ENCODE data around the gene PKP4. TPM values are rescaled to one million over a fixed set of nuclear protein-coding genes. Genes with fewer than 3 reads are reported as not detected.

The PKP4 gene
- total RNA-seq, 6 donors from 2014 or later = 37.5 to 160 (median 60.8) TPM

DNA sequence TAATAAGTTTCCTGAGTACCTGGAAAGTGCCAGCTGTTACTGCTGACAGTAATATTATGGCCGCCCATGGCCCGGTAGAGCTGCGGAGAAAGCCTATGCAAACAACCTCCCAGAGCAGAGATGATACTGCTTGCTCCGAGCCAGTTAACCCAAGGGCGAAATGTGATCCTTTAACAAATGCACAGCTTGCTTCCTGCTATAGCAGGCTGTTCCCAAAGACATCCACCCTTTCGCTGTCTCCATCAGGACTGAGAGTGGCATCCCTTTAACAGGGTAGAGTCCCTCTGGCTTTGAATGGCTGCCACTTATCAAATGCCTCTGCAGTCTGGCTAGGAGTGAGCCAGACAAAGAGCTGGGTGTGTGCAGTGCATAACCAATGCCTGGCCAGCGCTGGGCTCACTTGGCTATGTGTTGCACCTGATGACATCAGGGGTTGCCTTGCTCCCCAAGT is 268.7 kb downstream of the PKP4 start:
- H3K9me3 ChIP-seq = no peaks in the 10 kb centered on the region
- H3K4me1 ChIP-seq = peaks cover 26 to 31% (median 27%) of the 10 kb centered on the region in 4 donors
- TF ChIP-seq, protein P1, sequence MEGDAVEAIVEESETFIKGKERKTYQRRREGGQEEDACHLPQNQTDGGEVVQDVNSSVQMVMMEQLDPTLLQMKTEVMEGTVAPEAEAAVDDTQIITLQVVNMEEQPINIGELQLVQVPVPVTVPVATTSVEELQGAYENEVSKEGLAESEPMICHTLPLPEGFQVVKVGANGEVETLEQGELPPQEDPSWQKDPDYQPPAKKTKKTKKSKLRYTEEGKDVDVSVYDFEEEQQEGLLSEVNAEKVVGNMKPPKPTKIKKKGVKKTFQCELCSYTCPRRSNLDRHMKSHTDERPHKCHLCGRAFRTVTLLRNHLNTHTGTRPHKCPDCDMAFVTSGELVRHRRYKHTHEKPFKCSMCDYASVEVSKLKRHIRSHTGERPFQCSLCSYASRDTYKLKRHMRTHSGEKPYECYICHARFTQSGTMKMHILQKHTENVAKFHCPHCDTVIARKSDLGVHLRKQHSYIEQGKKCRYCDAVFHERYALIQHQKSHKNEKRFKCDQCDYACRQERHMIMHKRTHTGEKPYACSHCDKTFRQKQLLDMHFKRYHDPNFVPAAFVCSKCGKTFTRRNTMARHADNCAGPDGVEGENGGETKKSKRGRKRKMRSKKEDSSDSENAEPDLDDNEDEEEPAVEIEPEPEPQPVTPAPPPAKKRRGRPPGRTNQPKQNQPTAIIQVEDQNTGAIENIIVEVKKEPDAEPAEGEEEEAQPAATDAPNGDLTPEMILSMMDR (IDR thresholded peaks at IDR 0.05) = no peak
- H3K4me3 ChIP-seq = no peak overlapping the region
- H3K27me3 ChIP-seq = no peaks in the 10 kb centered on the region
- ATAC-seq (ENCODE audit: low FRiP score in 2 of 2) (no peak), DNase-seq (no peak)
- H3K36me3 ChIP-seq = no peaks in the 10 kb centered on the region
- 80 to 93% methylated on average over 4 to 7 of the region's 7 CpGs for WGBS, 2 donors
- no peak overlapping the region for H3K27ac ChIP-seq

DNA sequence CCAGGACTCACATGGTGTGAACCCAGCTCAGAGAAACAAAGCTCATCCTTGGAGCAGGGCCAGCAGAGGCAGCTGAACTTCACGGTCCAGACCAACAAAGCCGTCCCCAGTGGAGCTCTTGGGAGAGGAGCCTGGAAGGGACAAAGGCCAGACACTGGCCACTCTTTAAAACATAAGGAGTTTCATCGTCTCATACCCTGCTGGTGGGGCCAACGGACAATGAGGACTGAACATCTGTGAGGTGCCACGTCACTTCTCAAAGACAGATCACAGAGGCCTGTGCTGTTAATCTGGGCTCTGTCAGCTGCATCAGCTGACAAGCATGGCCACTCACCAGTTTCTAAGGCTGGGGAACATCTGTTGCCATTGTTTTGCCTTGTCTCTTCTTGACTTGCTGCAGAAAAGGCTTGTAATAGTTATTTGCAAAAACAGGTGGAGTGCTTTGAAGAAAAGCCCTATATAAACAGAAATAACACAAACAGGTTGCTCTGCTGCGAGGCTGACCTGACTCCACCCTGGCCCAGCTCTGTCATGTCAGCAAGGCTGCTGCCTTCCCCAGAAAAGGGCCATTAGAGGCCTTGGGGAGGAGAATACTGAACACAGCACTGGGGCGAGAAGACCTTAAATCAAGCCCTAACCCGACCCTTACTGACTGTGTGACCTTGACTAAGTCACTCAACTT is 270.3 kb downstream of the PKP4 start:
- no peak overlapping the region for H3K4me3 ChIP-seq

DNA sequence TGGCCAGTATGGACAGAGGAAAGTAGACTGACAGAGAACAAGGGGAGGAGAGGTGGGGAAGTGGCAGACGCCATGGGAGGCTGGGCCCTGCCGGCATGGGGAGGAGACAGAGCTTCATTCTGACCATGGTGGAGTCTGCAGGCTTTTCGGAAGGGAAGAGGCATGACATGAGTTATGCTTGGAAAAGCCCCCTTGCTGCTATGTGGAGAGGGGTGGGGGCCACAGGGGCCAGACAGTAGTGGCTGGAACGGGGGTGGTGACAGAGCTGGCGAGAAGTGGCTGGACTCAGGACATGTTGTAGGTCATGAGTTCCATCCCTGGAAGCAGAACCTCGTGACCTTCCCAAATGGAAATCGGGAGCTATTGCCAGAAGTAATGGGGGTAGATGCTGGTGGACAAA is 271.7 kb downstream of the PKP4 start:
- no peaks in the 10 kb centered on the region for H3K9me3 ChIP-seq
- no peaks in the 10 kb centered on the region for H3K27me3 ChIP-seq
- WGBS, 2 donors = 78 to 79% methylated on average over 7 of the region's 7 CpGs
- no peak for DNase-seq
- peaks cover 12 to 17% (median 13%) of the 10 kb centered on the region in 4 donors for H3K4me1 ChIP-seq
- H3K4me3 ChIP-seq = no peak overlapping the region
- H3K27ac ChIP-seq = no peak overlapping the region
- TF ChIP-seq EP300 (IDR thresholded peaks at IDR 0.05) = no peak
- no peak for TF ChIP-seq POLR2A (IDR thresholded peaks at IDR 0.05)
- no peak for TF ChIP-seq POLR2AphosphoS5 (IDR thresholded peaks at IDR 0.05)
- TF ChIP-seq, protein P1 (IDR thresholded peaks at IDR 0.05) = no peak
- no peak for ATAC-seq (ENCODE audit: low FRiP score in 2 of 2)
- no peaks in the 10 kb centered on the region for H3K36me3 ChIP-seq

More for the DNA sequence above, 270.3 kb downstream of the PKP4 start:
- WGBS, 2 donors = 78 to 79% methylated on average over 8 of the region's 8 CpGs
- H3K27me3 ChIP-seq = no peaks in the 10 kb centered on the region
- H3K36me3 ChIP-seq = no peaks in the 10 kb centered on the region
- H3K27ac ChIP-seq = no peak overlapping the region
- DNase-seq (no peak), ATAC-seq (ENCODE audit: low FRiP score in 2 of 2) (no peak)
- H3K9me3 ChIP-seq = no peaks in the 10 kb centered on the region
- peaks cover 26 to 31% (median 27%) of the 10 kb centered on the region in 4 donors for H3K4me1 ChIP-seq
- TF ChIP-seq, protein P1 (IDR thresholded peaks at IDR 0.05) = no peak
- TF ChIP-seq POLR2A (IDR thresholded peaks at IDR 0.05) = no peak
- no peak for TF ChIP-seq POLR2AphosphoS5 (IDR thresholded peaks at IDR 0.05)
- TF ChIP-seq EP300 (IDR thresholded peaks at IDR 0.05) = no peak

DNA sequence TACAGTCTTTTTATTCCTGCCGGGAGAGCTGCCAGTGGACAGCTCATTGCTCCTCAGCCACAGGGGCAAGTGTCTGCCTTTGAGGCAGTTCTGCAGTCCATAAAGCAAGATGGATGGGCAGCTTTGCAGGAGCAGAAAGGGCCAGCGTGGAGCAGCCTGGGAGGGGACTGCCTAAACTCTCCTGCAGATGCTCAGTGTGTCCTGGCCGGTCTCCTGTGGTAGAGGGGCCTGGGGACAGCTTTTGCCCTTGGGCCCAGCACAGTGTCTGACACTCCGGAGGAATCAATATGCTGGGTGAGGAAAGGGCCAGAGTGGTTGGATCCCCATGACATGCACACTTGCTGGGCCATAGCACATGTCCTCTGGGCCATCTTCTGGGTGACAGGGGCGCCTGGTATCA is 272.7 kb downstream of the PKP4 start:
- no peak overlapping the region for H3K4me3 ChIP-seq
- H3K4me1 ChIP-seq = peaks cover 2 to 7% (median 3%) of the 10 kb centered on the region in 4 donors
- ATAC-seq (ENCODE audit: low FRiP score in 2 of 2) (peak in 1 of 2 donors; percentile 6), DNase-seq (no peak)
- 94% methylated on average over 4 to 5 of the region's 5 CpGs for WGBS, 2 donors
- H3K9me3 ChIP-seq = no peaks in the 10 kb centered on the region
- H3K27ac ChIP-seq = no peak overlapping the region
- TF ChIP-seq EP300 (IDR thresholded peaks at IDR 0.05) = no peak
- TF ChIP-seq POLR2AphosphoS5 (IDR thresholded peaks at IDR 0.05) = no peak
- TF ChIP-seq, protein P1 (IDR thresholded peaks at IDR 0.05) = no peak
- no peak for TF ChIP-seq POLR2A (IDR thresholded peaks at IDR 0.05)
- no peaks in the 10 kb centered on the region for H3K27me3 ChIP-seq
- no peaks in the 10 kb centered on the region for H3K36me3 ChIP-seq
